BLaER1 treated with 17β-estradiol and CSF1 and Interleukin-3, amounts not matched to agents 10 nM and 100 nM (cell line): ENCODE results near the gene EPHA6.

Experiments used
- H3K27ac ChIP-seq, 11 experiments: shearing (Covaris generic); formaldehyde crosslinking; 2 replicates each; pipeline ENCODE4 v1.8.1; 2022
- H3K27me3 ChIP-seq, 11 experiments: shearing (Covaris generic); formaldehyde crosslinking; 2 replicates each; pipeline ENCODE4 v1.8.1; 2022
- H3K36me3 ChIP-seq, 11 experiments: shearing (Covaris generic); formaldehyde crosslinking; 2 replicates each; pipeline ENCODE4 v1.8.1; 2022
- H3K4me1 ChIP-seq, 10 experiments: shearing (Covaris generic); formaldehyde crosslinking; 2 replicates each; pipeline ENCODE4 v1.8.1; 2022
- H3K4me2 ChIP-seq, 11 experiments: shearing (Covaris generic); formaldehyde crosslinking; 2 replicates each; pipeline ENCODE4 v1.8.1; 2022
- H3K4me3 ChIP-seq, 10 experiments: shearing (Covaris generic); formaldehyde crosslinking; 2 replicates each; pipeline ENCODE4 v1.8.1; 2022
- H3K9ac ChIP-seq, 11 experiments: shearing (Covaris generic); formaldehyde crosslinking; 2 replicates each; pipeline ENCODE4 v1.8.1; 2022
- H3K9me3 ChIP-seq, 11 experiments: shearing (Covaris generic); formaldehyde crosslinking; replicated peaks in 1 of 11; 2 replicates each; pipeline ENCODE4 v1.8.1; 2022
- H4K20me1 ChIP-seq, 11 experiments: shearing (Covaris generic); formaldehyde crosslinking; 2 replicates each; pipeline ENCODE4 v1.8.1; 2022
- Cebpa-rat ChIP-seq, 11 experiments: shearing (Covaris generic); IDR thresholded peaks; 2 replicates each; pipeline ENCODE4 v1.8.1; 2022

EPHA6 gene

GRCh38 chr3:97692831-97693230 lies 878.4 kb downstream of the EPHA6 start:
- Histone ChIP-seq H3K4me3 (no peak overlapping the region), H3K27ac (no peak overlapping the region), H4K20me1 (no peaks in the 10 kb centered on the region), H3K4me2 (no peak overlapping the region), H3K9me3 (no peaks in the 10 kb centered on the region), H3K36me3 (no peaks in the 10 kb centered on the region), H3K27me3 (no peaks in the 10 kb centered on the region), H3K4me1 (peaks cover 0 to 7% (median 0%) of the 10 kb centered on the region in 10 experiments; a peak in 1 of 20 replicates), H3K9ac (no peak overlapping the region)
- TF ChIP-seq Cebpa-rat (IDR thresholded peaks at IDR 0.05), result no peak

- no peak for TF ChIP-seq Cebpa-rat (IDR thresholded peaks at IDR 0.05)
- no peak overlapping the region for H3K27ac ChIP-seq
Observed at GRCh38 chr3:97694876-97695275, 880.5 kb downstream of the EPHA6 start.

GRCh38 chr3:97698691-97699090 lies 884.3 kb downstream of the EPHA6 start:
- Histone ChIP-seq H3K36me3 (no peaks in the 10 kb centered on the region), H3K9ac (no peak overlapping the region), H3K27ac (peak overlapping the region in 5 of 11 experiments; percentile 63 to 66 (median 66); a peak in 6 of 22 replicates), H3K9me3 (no peaks in the 10 kb centered on the region), H3K27me3 (no peaks in the 10 kb centered on the region), H4K20me1 (no peaks in the 10 kb centered on the region), H3K4me2 (peak overlapping the region in 2 of 11 experiments; percentile 35 to 52; a peak in 3 of 22 replicates), H3K4me1 (peaks cover 0 to 24% (median 14%) of the 10 kb centered on the region in 10 experiments; a peak in 16 of 20 replicates), H3K4me3 (no peak overlapping the region)
- no peak for TF ChIP-seq Cebpa-rat (IDR thresholded peaks at IDR 0.05)

More at GRCh38 chr3:97694876-97695275, 880.5 kb downstream of the EPHA6 start:
- Histone ChIP-seq H3K27me3 (no peaks in the 10 kb centered on the region), H3K9me3 (no peaks in the 10 kb centered on the region), H3K4me2 (no peak overlapping the region), H3K36me3 (no peaks in the 10 kb centered on the region), H3K4me3 (no peak overlapping the region), H3K4me1 (peaks cover 0 to 19% (median 6%) of the 10 kb centered on the region in 10 experiments; a peak in 13 of 20 replicates), H4K20me1 (no peaks in the 10 kb centered on the region), H3K9ac (no peak overlapping the region)

- Histone ChIP-seq H3K4me2 (peak overlapping the region in 9 of 11 experiments; percentile 38 to 77 (median 52); a peak in 17 of 22 replicates), H3K36me3 (no peaks in the 10 kb centered on the region), H3K4me3 (no peak overlapping the region), H3K9me3 (no peaks in the 10 kb centered on the region), H3K4me1 (peaks cover 0 to 24% (median 14%) of the 10 kb centered on the region in 10 experiments; a peak in 16 of 20 replicates), H4K20me1 (no peaks in the 10 kb centered on the region), H3K27me3 (no peaks in the 10 kb centered on the region), H3K9ac (peak overlapping the region in 3 of 11 experiments; percentile 5 to 45 (median 41); a peak in 2 of 22 replicates), H3K27ac (peak overlapping the region in 8 of 11 experiments; percentile 43 to 73 (median 66); a peak in 16 of 22 replicates)
- peak in 8 of 11 experiments; percentile 39 to 96 (median 76); a peak in 10 of 22 replicates for TF ChIP-seq Cebpa-rat (IDR thresholded peaks at IDR 0.05)
Observed at GRCh38 chr3:97699889-97700288, 885.5 kb downstream of the EPHA6 start.

- TF ChIP-seq Cebpa-rat (IDR thresholded peaks at IDR 0.05), result no peak
- H3K4me2 ChIP-seq, result no peak overlapping the region
- H3K36me3 ChIP-seq, result no peaks in the 10 kb centered on the region
- no peak overlapping the region for H3K4me3 ChIP-seq
- H3K9ac ChIP-seq, result no peak overlapping the region
- H3K27ac ChIP-seq, result no peak overlapping the region
- no peaks in the 10 kb centered on the region for H4K20me1 ChIP-seq
- H3K27me3 ChIP-seq, result no peaks in the 10 kb centered on the region
- H3K4me1 ChIP-seq, result peaks cover 0 to 10% (median 3%) of the 10 kb centered on the region in 10 experiments; a peak in 10 of 20 replicates
- peaks cover 18 to 29% (median 26%) of the 10 kb centered on the region in 11 experiments; a peak in 21 of 22 replicates for H3K9me3 ChIP-seq
Observed at GRCh38 chr3:97705764-97706163, 891.4 kb downstream of the EPHA6 start.

- TF ChIP-seq Cebpa-rat (IDR thresholded peaks at IDR 0.05), result no peak
Observed at GRCh38 chr3:97706226-97706625, 891.8 kb downstream of the EPHA6 start.

GRCh38 chr3:97711654-97712053 lies 897.3 kb downstream of the EPHA6 start:
- no peak for TF ChIP-seq Cebpa-rat (IDR thresholded peaks at IDR 0.05)
- H3K4me3 ChIP-seq, result no peak overlapping the region
- H3K27ac ChIP-seq, result no peak overlapping the region
- H3K9me3 ChIP-seq, result peaks cover 28 to 38% (median 35%) of the 10 kb centered on the region in 11 experiments
- H3K4me1 ChIP-seq, result peaks cover 7 to 27% (median 21%) of the 10 kb centered on the region in 10 experiments; a peak in 17 of 20 replicates
- H3K27me3 ChIP-seq, result no peaks in the 10 kb centered on the region
- H4K20me1 ChIP-seq, result no peaks in the 10 kb centered on the region
- H3K9ac ChIP-seq, result no peak overlapping the region
- H3K36me3 ChIP-seq, result no peaks in the 10 kb centered on the region
- no peak overlapping the region for H3K4me2 ChIP-seq

More at GRCh38 chr3:97706226-97706625, 891.8 kb downstream of the EPHA6 start:
- Histone ChIP-seq H3K9me3 (peaks cover 23 to 34% (median 31%) of the 10 kb centered on the region in 11 experiments), H4K20me1 (no peaks in the 10 kb centered on the region), H3K27ac (no peak overlapping the region), H3K4me1 (peaks cover 0 to 6% (median 2%) of the 10 kb centered on the region in 10 experiments; a peak in 4 of 20 replicates), H3K9ac (no peak overlapping the region), H3K27me3 (no peaks in the 10 kb centered on the region), H3K4me3 (no peak overlapping the region), H3K4me2 (no peak overlapping the region), H3K36me3 (no peaks in the 10 kb centered on the region)

GRCh38 chr3:97712919-97713318 lies 898.5 kb downstream of the EPHA6 start:
- Histone ChIP-seq H3K4me1 (peaks cover 7 to 27% (median 21%) of the 10 kb centered on the region in 10 experiments; a peak in 17 of 20 replicates), H3K27me3 (no peaks in the 10 kb centered on the region), H3K4me2 (peak overlapping the region in 9 of 11 experiments; percentile 30 to 69 (median 48); a peak in 16 of 22 replicates), H4K20me1 (no peaks in the 10 kb centered on the region), H3K36me3 (no peaks in the 10 kb centered on the region), H3K9ac (no peak overlapping the region), H3K9me3 (peaks cover 27 to 36% (median 32%) of the 10 kb centered on the region in 11 experiments), H3K27ac (peak overlapping the region in 5 of 11 experiments; percentile 13 to 57 (median 20); a peak in 7 of 22 replicates), H3K4me3 (no peak overlapping the region)
- TF ChIP-seq Cebpa-rat (IDR thresholded peaks at IDR 0.05), result no peak

- no peaks in the 10 kb centered on the region for H3K36me3 ChIP-seq
- H3K4me3 ChIP-seq, result no peak overlapping the region
- H3K4me2 ChIP-seq, result peak overlapping the region in 8 of 11 experiments; percentile 1 to 69 (median 50); a peak in 13 of 22 replicates
- H3K9me3 ChIP-seq, result peaks cover 20 to 31% (median 27%) of the 10 kb centered on the region in 11 experiments
- H3K4me1 ChIP-seq, result peaks cover 7 to 27% (median 21%) of the 10 kb centered on the region in 10 experiments; a peak in 17 of 20 replicates
- peak overlapping the region in 4 of 11 experiments; percentile 13 to 57 (median 32); a peak in 3 of 22 replicates for H3K27ac ChIP-seq
- no peaks in the 10 kb centered on the region for H4K20me1 ChIP-seq
- H3K27me3 ChIP-seq, result no peaks in the 10 kb centered on the region
- no peak overlapping the region for H3K9ac ChIP-seq
- no peak for TF ChIP-seq Cebpa-rat (IDR thresholded peaks at IDR 0.05)
Observed at GRCh38 chr3:97713634-97714033, 899.2 kb downstream of the EPHA6 start.
